Neutrophil (primary cell): Measurements from ENCODE around the gene AMER2.

Source experiments
- H3K27ac ChIP-seq: fragments of 200-600 bp; sonication (generic); 2 replicates; pipeline ENCODE4 v1.5.1; 2016; ENCODE audit warnings: mild to moderate bottlenecking, moderate library complexity
- H3K27me3 ChIP-seq: fragments of 200-600 bp; sonication (generic); 2 replicates; pipeline ENCODE4 v1.6.0; 2016; ENCODE audit warnings: mild to moderate bottlenecking
- H3K36me3 ChIP-seq: fragments of 200-600 bp; sonication (generic); 2 replicates; pipeline ENCODE4 v1.5.1; 2017
- H3K4me1 ChIP-seq, 2 experiments: fragments of 200-600 bp in 1 of 2; sonication (generic) in 1 of 2; 1 replicate in 1 of 2; 2 replicates in 1 of 2; pipeline versions ENCODE4 v1.5.1 to v1.6.1; 2013 to 2016; ENCODE audit warnings: low read depth in 1 of 2, low read length in 1 of 2, mild to moderate bottlenecking in 1 of 2, moderate library complexity in 1 of 2; ENCODE audit not compliant: control insufficient read depth in 1 of 2, insufficient read depth in 1 of 2
- H3K4me3 ChIP-seq, 2 experiments: fragments of 200-600 bp in 1 of 2; sonication (generic) in 1 of 2; 1 replicate in 1 of 2; 2 replicates in 1 of 2; pipeline ENCODE4 v1.5.1; 2013 to 2016; ENCODE audit warnings: low read depth in 1 of 2, low read length in 1 of 2, mild to moderate bottlenecking in 1 of 2, moderate library complexity in 1 of 2
- H3K9me3 ChIP-seq: fragments of 200-600 bp; sonication (generic); 2 replicates; pipeline ENCODE4 v1.5.1; 2016
- CTCF ChIP-seq: fragments of 200-600 bp; sonication (generic); IDR thresholded peaks from 2 replicates; pipeline ENCODE4 v1.5.1; 2016; ENCODE audit warnings: antibody characterized with exemption

The AMER2 gene

GRCh38 chr13:25136880-25137787 is 35.0 kb downstream of the AMER2 start:
- peaks cover 59% of the 10 kb centered on the region for H3K27me3 ChIP-seq
- H3K36me3 ChIP-seq, result no peaks in the 10 kb centered on the region
- no peak overlapping the region for H3K27ac ChIP-seq
- no peaks in the 10 kb centered on the region for H3K4me1 ChIP-seq
- no peaks in the 10 kb centered on the region for H3K9me3 ChIP-seq
- H3K4me3 ChIP-seq, result no peak overlapping the region
- no peak for TF ChIP-seq CTCF

GRCh38 chr13:25135896-25136295 is 36.2 kb downstream of the AMER2 start:
- H3K4me1 ChIP-seq, result no peaks in the 10 kb centered on the region
- no peak overlapping the region for H3K27ac ChIP-seq
- peaks cover 60% of the 10 kb centered on the region for H3K27me3 ChIP-seq
- no peaks in the 10 kb centered on the region for H3K9me3 ChIP-seq
- no peak for TF ChIP-seq CTCF
- no peaks in the 10 kb centered on the region for H3K36me3 ChIP-seq
- H3K4me3 ChIP-seq, result no peak overlapping the region

GRCh38 chr13:25132751-25133390 is 39.2 kb downstream of the AMER2 start:
- no peaks in the 10 kb centered on the region for H3K9me3 ChIP-seq
- peaks cover 47% of the 10 kb centered on the region for H3K27me3 ChIP-seq
- H3K4me1 ChIP-seq, result no peaks in the 10 kb centered on the region
- no peaks in the 10 kb centered on the region for H3K36me3 ChIP-seq
- no peak for TF ChIP-seq CTCF
- no peak overlapping the region for H3K27ac ChIP-seq
- no peak overlapping the region for H3K4me3 ChIP-seq

GRCh38 chr13:25131881-25132420 is 40.1 kb downstream of the AMER2 start:
- Histone ChIP-seq H3K36me3 (no peaks in the 10 kb centered on the region), H3K4me3 (no peak overlapping the region), H3K27me3 (peaks cover 38% of the 10 kb centered on the region), H3K27ac (no peak overlapping the region), H3K9me3 (no peaks in the 10 kb centered on the region), H3K4me1 (no peaks in the 10 kb centered on the region)
- TF ChIP-seq CTCF, result no peak

- Histone ChIP-seq H3K9me3 (no peaks in the 10 kb centered on the region), H3K27me3 (peaks cover 28% of the 10 kb centered on the region), H3K4me1 (no peaks in the 10 kb centered on the region), H3K36me3 (no peaks in the 10 kb centered on the region), H3K27ac (no peak overlapping the region), H3K4me3 (no peak overlapping the region)
- no peak for TF ChIP-seq CTCF
Measured at GRCh38 chr13:25130944-25131343, 41.1 kb downstream of the AMER2 start.
